Activated B cell treated with CpG ODN at 0.5 μM for 24 hours (primary cell): ENCODE measurements around the gene KIF26B. TPM values are rescaled to one million over a fixed set of nuclear protein-coding genes. Genes with fewer than 3 reads are reported as not detected.
"Not testable (repeated sequence)": the region's sequence is repeated elsewhere in the genome, so short reads cannot be mapped to it uniquely, and the experiment has no call there.

Experiments
- ATAC-seq: fragments of 200-7000 bp; cut with Tn5 transposase; one replicate; pipeline ENCODE4 v1.10.0; 2021; ENCODE audit warnings: low read depth, mild to moderate bottlenecking, moderate library complexity
- CTCF ChIA-PET: fragments of 350-600 bp; sonication (Branson Sonifier 250); formaldehyde crosslinking; loops from one replicate; lab custom pipeline; 2021; ENCODE audit warnings: antibody characterized with exemption; lab: Charles Lee
- POLR2A ChIA-PET: fragments of 350-600 bp; sonication (Branson Sonifier 250); formaldehyde crosslinking; loops from one replicate; lab custom pipeline; 2021; ENCODE audit warnings: antibody characterized with exemption; lab: Charles Lee
- DNase-seq: peaks from one replicate; pipeline ENCODE4 v3.0.0; 2022
- H3K27ac Mint-ChIP-seq: one replicate; pipeline ENCODE4 v1.8.0; 2020; ENCODE audit warnings: mixed read lengths
- H3K27me3 Mint-ChIP-seq: one replicate; pipeline ENCODE4 v1.8.0; 2021; ENCODE audit warnings: mixed read lengths
- H3K36me3 Mint-ChIP-seq: one replicate; pipeline ENCODE4 v1.8.0; 2021; ENCODE audit warnings: low read depth, mixed read lengths
- H3K4me1 Mint-ChIP-seq: one replicate; pipeline ENCODE4 v1.8.0; 2021; ENCODE audit warnings: mixed read lengths
- H3K4me3 Mint-ChIP-seq: one replicate; pipeline ENCODE4 v1.8.0; 2020; ENCODE audit warnings: mild to moderate bottlenecking, mixed read lengths
- H3K9me3 Mint-ChIP-seq: one replicate; pipeline ENCODE4 v1.8.0; 2020; ENCODE audit warnings: mixed read lengths
- CTCF ChIP-seq: fragments of 200-600 bp; IDR thresholded peaks from one replicate; pipeline ENCODE4 v1.8.0; 2022; ENCODE audit warnings: antibody characterized with exemption, mild to moderate bottlenecking
- intact Hi-C: fragments of 100-400 bp; cut with micrococcal nuclease; formaldehyde crosslinking; loops from one replicate; pipeline ENCODE4 v1.15.1; 2024
- total RNA-seq: library from RNA; stranded (reverse); gene quantifications from 2 replicates; pipeline ENCODE4 v1.2.3, GENCODE V29; 2022

Gene KIF26B
- total RNA-seq, 1 donor from 2014 or later: 1.7 TPM

- H3K27ac Mint-ChIP-seq: no peak overlapping the region
Observed at GRCh38 chr1:245316784-245317183, 162.0 kb downstream of the KIF26B start.

GRCh38 chr1:245317217-245317616, 162.4 kb downstream of the KIF26B start:
- DNase-seq (no peak), ATAC-seq (no peak)
- Mint-ChIP-seq H3K36me3 (no peaks in the 10 kb centered on the region), H3K27me3 (no peaks in the 10 kb centered on the region), H3K27ac (no peak overlapping the region), H3K9me3 (no peaks in the 10 kb centered on the region), H3K4me3 (no peak overlapping the region), H3K4me1 (no peaks in the 10 kb centered on the region)
- TF ChIP-seq CTCF: no peak
- CTCF ChIA-PET: no interaction called here
- intact Hi-C loops: no loop called here
- POLR2A ChIA-PET: no interaction called here

More at GRCh38 chr1:245316784-245317183, 162.0 kb downstream of the KIF26B start:
- ChIA-PET CTCF (no interaction called here), POLR2A (no interaction called here)
- TF ChIP-seq CTCF: no peak
- Mint-ChIP-seq H3K27me3 (no peaks in the 10 kb centered on the region), H3K9me3 (no peaks in the 10 kb centered on the region), H3K36me3 (no peaks in the 10 kb centered on the region), H3K4me3 (no peak overlapping the region), H3K4me1 (no peaks in the 10 kb centered on the region)
- DNase-seq: no peak
- ATAC-seq: no peak
- intact Hi-C loops: no loop called here

- DNase-seq (no peak), ATAC-seq (no peak)
- POLR2A ChIA-PET: no interaction called here
- CTCF ChIA-PET: no interaction called here
- intact Hi-C loops: no loop called here
- Mint-ChIP-seq H3K9me3 (no peaks in the 10 kb centered on the region), H3K4me3 (no peak overlapping the region), H3K4me1 (no peaks in the 10 kb centered on the region), H3K36me3 (no peaks in the 10 kb centered on the region), H3K27me3 (no peaks in the 10 kb centered on the region), H3K27ac (no peak overlapping the region)
- TF ChIP-seq CTCF: no peak
Observed at GRCh38 chr1:245319094-245319493, 164.3 kb downstream of the KIF26B start.

- POLR2A ChIA-PET: no interaction called here
- Mint-ChIP-seq H3K27me3 (no peaks in the 10 kb centered on the region), H3K27ac (no peak overlapping the region), H3K36me3 (no peaks in the 10 kb centered on the region), H3K4me3 (no peak overlapping the region), H3K4me1 (no peaks in the 10 kb centered on the region), H3K9me3 (no peaks in the 10 kb centered on the region)
- no peak for DNase-seq
- intact Hi-C loops: no loop called here
- no peak for TF ChIP-seq CTCF
- no peak for ATAC-seq
- CTCF ChIA-PET: no interaction called here
Observed at GRCh38 chr1:245322673-245323072, 167.9 kb downstream of the KIF26B start.

GRCh38 chr1:245323765-245324164, 169.0 kb downstream of the KIF26B start:
- H3K27me3 Mint-ChIP-seq, POLR2A ChIA-PET, intact Hi-C loops: not testable (repeated sequence)

More at GRCh38 chr1:245323765-245324164, 169.0 kb downstream of the KIF26B start:
- H3K27ac Mint-ChIP-seq, CTCF ChIA-PET, H3K9me3 Mint-ChIP-seq, ATAC-seq, H3K4me3 Mint-ChIP-seq, DNase-seq, H3K4me1 Mint-ChIP-seq, H3K36me3 Mint-ChIP-seq: not testable (repeated sequence)
